Gastroesophageal sphincter (tissue), 3 donors: ENCODE results near the gene KCTD2.

Experiments used
- EP300 ChIP-seq: sonication (generic); formaldehyde crosslinking; IDR thresholded peaks from one replicate; pipeline ENCODE4 v1.6.1; 2017; ENCODE audit warnings: antibody characterized with exemption, mild to moderate bottlenecking
- POLR2A ChIP-seq, 2 donors: fragments of 450-650 bp; IDR thresholded peaks; one replicate each; pipeline ENCODE4 v1.6.1; 2017; ENCODE audit warnings: antibody characterized with exemption in 2 of 2, mild to moderate bottlenecking in 2 of 2, moderate library complexity in 1 of 2
- POLR2AphosphoS5 ChIP-seq: sonication (generic); formaldehyde crosslinking; IDR thresholded peaks from one replicate; pipeline ENCODE4 v1.6.1; 2017; ENCODE audit warnings: antibody characterized with exemption
- TF ChIP-seq, protein P1 (sequence below), 4 experiments: fragments of 200-600 bp in 2 of 4; fragments of 450-650 bp in 2 of 4; sonication (generic) in 1 of 4; IDR thresholded peaks; one replicate each; pipeline ENCODE4 v1.5.1; 2017 to 2019; ENCODE audit warnings: antibody characterized with exemption in 4 of 4, mild to moderate bottlenecking in 2 of 4, moderate library complexity in 2 of 4

DNA sequence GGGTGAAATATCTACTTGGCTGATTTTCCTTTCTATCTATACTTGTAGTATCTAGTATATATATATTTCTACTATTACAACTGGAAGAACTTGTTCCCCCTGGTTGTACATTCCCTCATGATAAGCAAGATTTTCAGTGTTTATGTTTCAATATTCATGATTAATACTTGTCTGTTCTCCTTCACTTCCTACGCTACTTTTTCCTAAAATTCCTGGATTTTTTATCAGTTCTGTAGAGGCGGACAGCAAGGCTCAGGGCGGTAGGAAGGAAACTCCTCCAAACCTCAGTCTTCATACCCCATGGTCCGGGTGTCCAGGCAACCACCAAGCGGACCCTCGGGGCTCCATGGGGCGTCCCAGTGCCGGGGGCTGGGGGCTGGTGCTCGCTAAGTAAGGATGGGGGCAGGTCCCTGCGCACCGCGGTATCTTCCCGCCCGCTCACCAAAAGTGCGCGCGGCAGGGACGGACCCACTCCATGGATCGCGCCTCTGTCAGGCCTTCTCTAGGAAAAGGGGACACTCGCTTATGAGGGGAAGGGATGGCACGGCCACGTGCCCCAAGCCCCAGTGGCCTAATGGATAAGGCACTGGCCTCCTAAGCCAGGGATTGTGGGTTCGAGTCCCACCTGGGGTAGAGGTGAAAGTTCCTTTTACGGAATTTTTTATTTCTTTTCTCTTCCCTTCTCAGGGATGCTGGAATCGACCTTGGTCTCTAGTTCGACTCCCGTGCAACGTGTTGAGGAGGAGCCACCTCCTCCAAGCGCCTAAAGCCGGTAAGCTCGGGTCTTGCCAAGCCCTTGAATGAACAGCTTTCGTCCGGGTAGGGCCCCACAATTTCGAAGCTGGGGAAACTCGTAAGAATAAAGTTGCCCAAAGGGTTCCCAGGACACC, 13.4 kb upstream of the KCTD2 start:
- TF ChIP-seq, protein P1, sequence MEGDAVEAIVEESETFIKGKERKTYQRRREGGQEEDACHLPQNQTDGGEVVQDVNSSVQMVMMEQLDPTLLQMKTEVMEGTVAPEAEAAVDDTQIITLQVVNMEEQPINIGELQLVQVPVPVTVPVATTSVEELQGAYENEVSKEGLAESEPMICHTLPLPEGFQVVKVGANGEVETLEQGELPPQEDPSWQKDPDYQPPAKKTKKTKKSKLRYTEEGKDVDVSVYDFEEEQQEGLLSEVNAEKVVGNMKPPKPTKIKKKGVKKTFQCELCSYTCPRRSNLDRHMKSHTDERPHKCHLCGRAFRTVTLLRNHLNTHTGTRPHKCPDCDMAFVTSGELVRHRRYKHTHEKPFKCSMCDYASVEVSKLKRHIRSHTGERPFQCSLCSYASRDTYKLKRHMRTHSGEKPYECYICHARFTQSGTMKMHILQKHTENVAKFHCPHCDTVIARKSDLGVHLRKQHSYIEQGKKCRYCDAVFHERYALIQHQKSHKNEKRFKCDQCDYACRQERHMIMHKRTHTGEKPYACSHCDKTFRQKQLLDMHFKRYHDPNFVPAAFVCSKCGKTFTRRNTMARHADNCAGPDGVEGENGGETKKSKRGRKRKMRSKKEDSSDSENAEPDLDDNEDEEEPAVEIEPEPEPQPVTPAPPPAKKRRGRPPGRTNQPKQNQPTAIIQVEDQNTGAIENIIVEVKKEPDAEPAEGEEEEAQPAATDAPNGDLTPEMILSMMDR (IDR thresholded peaks at IDR 0.05), result peak in 2 of 4 experiments; percentile 8 to 10
- TF ChIP-seq POLR2AphosphoS5 (peak; percentile 30), POLR2A (IDR thresholded peaks at IDR 0.05) (peak in 1 of 2 donors; percentile 17), EP300 (no peak)
